Left renal pelvis (tissue), 4 donors: ENCODE measurements around the gene ETFBKMT. TPM values are rescaled to one million over a fixed set of nuclear protein-coding genes. Genes with fewer than 3 reads are reported as not detected.
A peak's percentile ranks its signal among the peaks of the same experiment; 100 is the strongest.
"Not testable (repeated sequence)": the region's sequence is repeated elsewhere in the genome, so short reads cannot be mapped to it uniquely, and the experiment has no call there.

Source experiments
- DNase-seq, 4 donors: peaks; one replicate each; pipeline ENCODE4 v3.0.0-alpha.2; 2013; ENCODE audit warnings: low read depth in 4 of 4, low spot score in 3 of 4
- polyA plus RNA-seq, 4 donors: library from polyadenylated mRNA; unstranded; fragments of 120-200 nt; gene quantifications; one replicate each; pipeline ENCODE4 v1.2.1, GENCODE V29; 2013; ENCODE audit not compliant: insufficient read length in 4 of 4

Gene ETFBKMT
- polyA plus RNA-seq, 4 donors, result 3.1 to 6.4 (median 5.5) TPM

DNA sequence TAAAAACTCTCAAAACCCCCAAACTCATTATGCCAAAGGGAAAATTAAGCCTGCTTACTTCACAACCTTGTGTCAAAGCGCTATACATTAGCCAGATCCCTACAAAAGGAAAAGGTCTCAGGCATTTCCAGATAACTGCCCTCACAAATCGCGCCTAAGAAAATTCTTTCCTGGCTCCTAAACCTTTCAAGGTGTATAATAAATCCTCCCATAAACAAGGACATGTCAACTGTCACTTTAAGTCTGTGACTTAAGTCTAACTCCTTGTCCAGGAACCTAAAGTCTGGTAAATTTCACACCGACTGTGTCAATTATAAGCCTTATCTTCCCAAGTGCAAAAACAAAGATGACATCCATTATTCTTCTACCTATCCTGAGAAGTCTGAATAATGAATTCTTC, 4.3 kb upstream of the ETFBKMT start:
- DNase-seq, result no peak

DNA sequence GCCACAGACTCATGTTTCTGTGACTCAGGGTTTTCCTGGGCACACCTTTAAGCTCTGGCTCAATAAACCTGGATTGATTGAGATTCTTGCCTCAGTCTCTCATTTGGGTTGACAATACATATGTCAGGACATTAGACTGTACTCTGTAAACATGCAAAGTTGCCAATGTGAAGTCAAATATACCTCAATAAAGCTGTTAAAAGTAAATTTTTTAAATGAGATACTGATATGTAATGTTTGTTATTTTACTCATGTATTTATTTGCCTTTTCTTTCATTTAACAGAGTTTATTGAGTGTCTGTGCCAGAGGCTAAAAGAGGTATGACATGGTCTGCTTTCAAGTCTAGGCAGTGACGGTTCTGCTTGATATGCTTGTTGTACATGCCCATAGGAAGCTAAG, 3.7 kb upstream of the ETFBKMT start:
- DNase-seq, result no peak

- no peak for DNase-seq
Observed at GRCh38 chr12:31658471-31659086, 909 bp upstream of the ETFBKMT start.

DNA sequence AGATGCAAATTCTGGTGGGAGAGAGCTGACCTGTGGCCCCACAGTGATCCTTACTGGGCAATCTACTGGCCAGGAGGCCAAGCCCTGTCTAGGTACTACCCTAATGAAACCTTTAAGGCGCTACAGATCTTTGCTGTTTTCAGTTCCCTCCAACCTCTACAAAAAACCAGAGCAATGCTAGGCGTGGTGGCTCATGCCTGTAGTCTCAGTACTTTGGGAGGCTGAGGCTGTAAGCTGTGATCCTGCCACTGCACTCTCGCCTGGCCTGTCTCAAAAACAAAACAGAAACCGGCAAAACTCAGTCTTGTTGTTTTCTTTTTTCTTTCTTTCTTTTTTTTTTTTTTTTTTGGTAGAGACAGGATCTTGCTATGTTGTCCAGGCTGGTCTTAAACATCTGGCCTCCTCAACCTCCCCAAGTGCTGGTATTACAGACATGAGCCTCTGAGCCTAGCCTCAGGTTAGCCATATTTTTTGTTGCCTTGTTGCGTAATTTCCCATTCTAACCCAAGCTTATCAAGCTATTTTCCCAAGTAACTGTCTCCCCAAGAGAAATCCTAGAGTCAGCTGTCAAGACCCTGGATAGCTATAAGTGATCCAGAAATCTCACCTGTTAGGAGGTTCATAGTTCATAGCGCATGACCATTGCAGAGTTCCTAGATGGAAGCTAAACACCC, 2.8 kb downstream of the ETFBKMT start:
- no peak for DNase-seq

DNA sequence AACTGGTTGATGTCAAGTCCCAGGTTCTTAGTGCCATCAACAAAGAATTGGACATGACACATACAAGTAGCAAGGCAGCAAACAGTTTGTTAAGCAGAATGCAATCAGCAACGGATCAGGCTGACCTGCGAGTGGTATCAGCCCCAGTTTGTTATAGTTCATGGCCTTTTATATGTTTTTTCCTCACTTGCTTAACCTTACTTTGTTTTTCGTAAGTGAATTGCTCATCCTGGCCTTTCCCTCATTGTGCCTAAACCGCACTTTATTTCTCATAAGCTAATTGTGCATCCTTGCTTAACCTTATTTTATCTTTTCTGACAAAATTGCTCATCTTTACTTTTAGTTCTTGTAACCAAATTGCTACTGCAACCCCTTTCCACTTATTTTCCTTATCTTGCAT, 4.1 kb downstream of the ETFBKMT start:
- no peak for DNase-seq

DNA sequence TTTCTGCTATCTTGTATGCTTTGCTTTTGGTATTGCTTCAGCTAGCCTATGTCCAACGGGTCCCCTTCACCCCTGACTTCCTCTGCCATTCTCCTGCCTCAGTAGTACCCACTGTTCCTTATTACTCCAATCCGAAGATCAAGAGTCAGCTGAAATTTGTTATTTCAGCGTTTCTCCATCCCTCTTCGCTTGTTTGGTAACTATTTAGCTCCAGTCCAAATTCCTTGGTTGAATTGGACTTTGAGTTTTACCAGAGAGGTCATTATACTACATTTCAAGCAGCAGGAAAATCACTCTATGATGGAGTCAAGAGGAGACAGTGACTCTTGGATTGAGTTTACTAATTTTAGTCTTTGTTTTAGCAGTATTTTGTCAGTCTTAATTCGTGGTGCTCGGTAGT, 4.5 kb downstream of the ETFBKMT start:
- DNase-seq, result no peak

GRCh38 chr12:31669020-31669419, 9.5 kb downstream of the ETFBKMT start:
- DNase-seq, result no peak

- DNase-seq, result not testable (repeated sequence)
Observed at GRCh38 chr12:31669582-31669981, 10.1 kb downstream of the ETFBKMT start.

GRCh38 chr12:31672521-31672920, 13.0 kb downstream of the ETFBKMT start:
- DNase-seq, result no peak

DNA sequence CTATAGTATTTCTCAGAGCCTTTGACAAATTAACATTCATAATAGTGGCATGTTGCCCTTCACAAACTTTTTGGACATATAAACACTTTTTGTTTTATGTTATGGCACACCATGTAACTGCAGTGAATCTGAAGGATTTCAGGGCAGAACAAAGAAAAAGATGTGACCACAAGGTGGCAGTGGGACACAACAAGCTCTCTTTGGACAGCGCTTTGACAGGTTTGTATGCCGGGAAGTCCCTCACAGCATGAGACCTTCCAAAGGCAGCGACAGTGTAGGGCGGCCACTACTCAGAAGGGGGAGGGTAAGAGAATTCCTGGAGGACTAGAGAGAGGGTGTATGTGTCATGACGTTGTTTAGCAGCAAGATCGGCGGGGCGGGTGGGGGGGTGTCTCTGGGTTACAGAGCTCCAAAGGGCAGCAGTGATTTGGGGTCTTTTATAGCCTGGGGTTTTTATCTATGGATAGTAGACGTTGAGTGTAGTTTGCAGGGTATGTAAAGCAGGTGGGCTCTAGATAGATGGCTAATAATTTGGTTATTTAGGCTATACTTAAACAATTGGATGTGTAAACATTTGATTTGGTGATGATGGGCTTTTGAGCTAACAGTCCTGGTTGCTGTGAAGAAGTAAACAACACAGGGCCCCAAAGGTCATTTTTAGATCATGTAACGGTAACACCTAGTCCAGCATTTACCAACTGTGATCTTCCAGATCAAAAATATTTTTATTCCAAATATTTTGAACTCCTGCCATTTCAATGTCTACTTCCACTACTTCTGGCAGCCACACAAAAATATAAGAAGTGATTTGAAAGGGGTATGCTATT, 22.9 kb downstream of the ETFBKMT start:
- peak in 3 of 4 donors; percentile 14 to 39 (median 38) for DNase-seq

DNA sequence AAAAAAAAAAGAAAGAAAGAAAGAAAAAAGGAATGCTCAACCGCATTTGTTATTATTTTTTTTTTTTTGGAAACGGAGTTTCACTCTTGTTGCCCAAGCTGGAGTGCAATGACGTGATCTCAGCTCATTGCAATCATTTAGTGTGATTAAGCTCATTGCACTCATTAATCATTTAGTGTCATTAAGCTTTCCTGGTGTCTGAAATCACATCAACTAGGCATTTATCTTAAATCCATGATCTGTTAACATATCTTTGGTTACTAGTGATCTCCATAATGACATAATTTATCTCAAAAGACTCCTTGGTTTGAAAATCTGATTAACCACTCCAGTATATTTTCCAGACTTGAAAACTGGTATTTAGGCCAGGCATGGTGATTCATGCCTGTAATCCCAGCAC, 26.3 kb downstream of the ETFBKMT start:
- no peak for DNase-seq

DNA sequence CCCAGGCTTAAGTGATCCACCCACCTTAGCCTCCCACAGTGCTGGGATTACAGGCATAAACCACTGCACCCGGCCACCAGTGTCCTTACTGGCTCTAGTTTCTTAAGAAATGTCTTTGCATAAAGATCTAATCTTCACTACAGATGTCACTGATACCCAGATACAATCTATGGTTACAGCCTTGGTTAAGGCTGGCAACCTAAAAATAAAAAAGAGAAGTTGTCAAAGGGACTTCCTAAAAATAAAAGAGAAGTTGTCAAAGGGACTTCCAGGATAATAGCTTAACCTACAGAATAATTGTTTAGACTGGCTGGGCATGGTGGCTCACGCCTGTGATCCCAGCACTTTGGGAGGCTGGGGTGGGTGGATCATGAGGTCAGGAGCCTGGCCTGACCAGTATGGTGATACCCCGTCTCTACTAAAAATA, 27.6 kb downstream of the ETFBKMT start:
- no peak for DNase-seq

DNA sequence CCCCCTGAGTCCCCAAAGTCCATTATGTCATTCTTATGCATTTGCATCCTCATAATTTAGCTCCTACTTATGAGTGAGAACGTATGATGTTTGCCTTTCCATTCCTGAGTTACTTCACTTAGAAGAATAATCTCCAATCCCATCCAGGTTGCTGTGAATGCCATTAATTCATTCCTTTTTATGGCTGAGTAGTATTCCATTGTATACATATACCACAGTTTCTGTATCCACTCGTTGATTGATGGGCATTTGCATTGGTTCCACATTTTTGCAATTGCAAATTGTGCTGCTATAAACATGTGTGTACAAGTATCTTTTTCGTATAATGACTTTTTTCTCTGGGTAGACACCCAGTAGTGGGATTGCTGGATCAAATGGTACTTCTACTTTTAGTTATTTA, 30.4 kb downstream of the ETFBKMT start:
- not testable (repeated sequence) for DNase-seq

DNA sequence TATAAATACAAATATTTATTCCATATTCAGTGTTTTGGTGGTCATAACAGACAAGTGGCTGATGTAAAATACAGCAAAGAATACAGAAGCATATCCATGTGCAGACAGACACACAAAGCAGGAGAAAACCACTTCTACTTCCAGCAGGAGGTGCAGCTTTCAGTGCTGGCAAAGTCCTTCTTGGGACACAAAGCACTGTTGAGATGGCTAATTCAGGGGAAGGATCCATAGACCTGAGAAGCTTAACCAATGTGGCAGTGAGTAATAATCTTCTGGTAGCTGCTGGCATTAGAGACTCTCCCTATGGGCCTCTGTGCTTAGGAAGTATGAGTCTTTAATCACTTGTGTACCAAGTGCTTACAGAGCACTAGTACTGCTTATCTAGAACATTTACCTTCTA, 42.6 kb downstream of the ETFBKMT start:
- no peak for DNase-seq

DNA sequence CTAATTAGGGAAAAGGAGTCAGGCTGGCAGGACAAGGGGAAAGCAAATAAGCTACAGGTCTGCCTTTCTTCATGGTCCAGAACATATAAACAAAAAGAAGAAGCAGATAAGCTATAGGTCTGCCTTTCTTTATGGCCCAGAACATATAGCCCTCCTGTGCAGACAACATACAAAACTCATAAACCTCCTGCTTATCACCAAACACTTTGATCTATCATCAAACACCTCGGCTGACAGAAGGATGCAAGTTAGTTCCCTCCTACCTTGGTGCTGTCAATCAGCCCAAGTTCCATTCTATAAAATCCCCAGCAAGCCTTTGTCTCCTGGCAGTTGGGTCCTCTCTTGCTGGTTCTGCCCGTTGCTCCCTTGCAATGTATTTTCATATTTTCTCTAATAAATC, 46.1 kb downstream of the ETFBKMT start:
- DNase-seq, result no peak

DNA sequence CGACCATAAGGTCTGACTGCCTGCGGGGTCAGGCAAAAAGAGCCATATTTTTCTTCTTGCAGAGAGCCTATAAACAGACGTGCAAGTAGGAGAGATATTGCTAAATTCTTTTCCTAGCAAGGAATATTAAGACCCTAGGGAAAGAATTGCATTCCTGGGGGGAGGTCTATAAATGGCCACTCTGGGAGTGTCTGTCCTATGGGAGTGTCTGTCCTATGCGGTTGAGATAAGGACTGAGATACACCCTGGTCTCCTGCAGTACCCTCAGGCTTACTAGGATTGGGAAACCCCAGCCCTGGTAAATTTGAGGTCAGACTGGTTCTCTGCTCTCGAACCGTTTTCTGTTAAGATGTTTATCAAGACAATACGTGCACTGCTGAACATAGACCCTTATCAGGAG, 48.6 kb downstream of the ETFBKMT start:
- not testable (repeated sequence) for DNase-seq

- no peak for DNase-seq
Observed at GRCh38 chr12:31710021-31710818, 50.7 kb downstream of the ETFBKMT start.

DNA sequence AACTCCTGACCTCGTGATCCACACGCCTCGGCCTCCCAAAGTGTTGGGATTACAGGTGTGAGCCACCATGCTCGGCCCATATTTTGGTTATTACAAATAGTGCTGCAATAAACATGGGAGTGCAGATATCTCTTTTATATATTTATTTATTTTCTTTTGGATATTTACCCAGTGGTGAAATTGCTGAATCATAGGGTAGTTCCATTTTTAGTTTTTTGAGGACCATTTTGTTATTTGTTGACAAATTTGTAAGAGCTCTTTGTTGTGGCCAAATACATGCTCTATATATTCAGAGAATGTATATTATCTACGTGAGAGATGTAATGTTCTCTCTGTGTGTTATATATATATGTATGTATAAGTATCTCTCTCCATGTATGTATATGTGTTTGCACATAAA, 53.4 kb downstream of the ETFBKMT start:
- DNase-seq, result no peak

GRCh38 chr12:31714406-31715271, 55.2 kb downstream of the ETFBKMT start:
- no peak for DNase-seq

DNA sequence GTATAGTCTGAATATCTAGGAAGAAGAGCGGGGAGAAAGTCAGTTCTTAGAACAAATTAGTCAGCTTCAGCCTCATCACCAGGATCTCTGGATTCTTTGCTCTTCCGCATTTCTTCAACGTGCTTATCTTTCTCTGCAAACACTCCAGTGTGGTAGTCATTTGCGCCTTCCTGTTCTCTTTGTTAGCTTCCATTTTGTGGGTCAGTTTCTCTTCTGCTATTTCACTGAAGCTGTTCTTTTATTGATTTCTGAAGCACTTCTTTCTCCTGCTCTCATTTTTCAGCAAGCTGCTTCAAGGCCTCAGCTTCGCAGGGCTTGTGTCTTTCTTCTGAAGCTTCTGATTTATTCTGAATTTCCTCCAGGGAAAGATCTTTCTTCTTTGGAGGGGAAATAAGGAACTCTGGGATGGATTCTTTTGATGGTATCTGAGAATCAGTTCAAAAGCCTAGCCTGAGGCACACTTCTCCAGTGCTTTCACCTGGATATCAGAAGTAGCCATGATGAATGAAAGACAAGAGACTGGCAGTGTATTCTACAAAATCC, 55.9 kb downstream of the ETFBKMT start:
- DNase-seq, result no peak
